Epithelial cell of proximal tubule (primary cell): ENCODE results near the gene KRTAP12-4. TPM values are rescaled to one million over a fixed set of nuclear protein-coding genes. Genes with fewer than 3 reads are reported as not detected.
"Not testable (repeated sequence)": the region's sequence is repeated elsewhere in the genome, so short reads cannot be mapped to it uniquely, and the experiment has no call there.

Experiments
- DNase-seq: peaks from one replicate; pipeline ENCODE4 v3.0.0-alpha.2; 2011; ENCODE audit warnings: low read depth
- H3K4me3 ChIP-seq: 2 replicates; pipeline ENCODE4 v1.5.1; 2011; ENCODE audit warnings: low read depth, mild to moderate bottlenecking, low read length
- CTCF ChIP-seq: conservative IDR thresholded peaks from 2 replicates; pipeline ENCODE4 v1.5.1; 2012; ENCODE audit warnings: low read depth, mild to moderate bottlenecking, low read length
- total RNA-seq: library from RNA; depleted of rRNA; stranded (reverse); fragments of >200 nt; gene quantifications from 2 replicates; pipeline ENCODE4 v1.2.3, GENCODE V29; 2015

Gene KRTAP12-4
- total RNA-seq, 1 donor from 2014 or later: not detected

GRCh38 chr21:44636209-44637017, 18.0 kb downstream of the KRTAP12-4 start:
- no peak for TF ChIP-seq CTCF
- no peak for DNase-seq
- H3K4me3 ChIP-seq: no peak overlapping the region

- DNase-seq: no peak
- no peak for TF ChIP-seq CTCF
- H3K4me3 ChIP-seq: no peak overlapping the region
These were observed 22.4 kb downstream of the KRTAP12-4 start for GRCh38 chr21:44632067-44632466.

GRCh38 chr21:44630440-44630839, 24.0 kb downstream of the KRTAP12-4 start:
- no peak for DNase-seq
- no peak overlapping the region for H3K4me3 ChIP-seq
- TF ChIP-seq CTCF: no peak

- no peak overlapping the region for H3K4me3 ChIP-seq
- TF ChIP-seq CTCF: no peak
- no peak for DNase-seq
These were observed 25.6 kb downstream of the KRTAP12-4 start for GRCh38 chr21:44628707-44629391.

GRCh38 chr21:44627831-44628233, 26.6 kb downstream of the KRTAP12-4 start:
- H3K4me3 ChIP-seq, DNase-seq: not testable (repeated sequence)

GRCh38 chr21:44627181-44627822, 27.2 kb downstream of the KRTAP12-4 start:
- not testable (repeated sequence) for DNase-seq, H3K4me3 ChIP-seq

- H3K4me3 ChIP-seq: no peak within 1 kb of the TSS
- no peak for DNase-seq
- TF ChIP-seq CTCF: no peak
These were observed 27.8 kb downstream of the KRTAP12-4 start, which contains the start of gene KRTAP10-9 for GRCh38 chr21:44626673-44627143. KRTAP10-9 (plus strand) TSS chr21:44627093; CDS start chr21:44627172, 79 bp downstream.
